Activated CD4-positive, alpha-beta T cell treated with anti-CD3 and anti-CD28 coated beads, Interleukin-2, amount 50 U/mL, for 16 hours (primary cell): Measurements from ENCODE around the gene KLHL3.

Experiments used
- DNase-seq: peaks from one replicate; pipeline ENCODE4 v3.0.0-alpha.2; 2020

KLHL3 gene

GRCh38 chr5:137706841-137707240, 29.0 kb downstream of the KLHL3 start:
- no peak for DNase-seq

GRCh38 chr5:137705106-137705505, 30.8 kb downstream of the KLHL3 start:
- DNase-seq, result no peak

- DNase-seq, result no peak
Observed at GRCh38 chr5:137703565-137703964, 32.3 kb downstream of the KLHL3 start.

- no peak for DNase-seq
Observed at GRCh38 chr5:137700282-137700680, 35.6 kb downstream of the KLHL3 start.

- no peak for DNase-seq
Observed at GRCh38 chr5:137699336-137700281, 36.3 kb downstream of the KLHL3 start.

- DNase-seq, result peak; percentile 53
Observed at GRCh38 chr5:137696481-137696880, 39.4 kb downstream of the KLHL3 start.

GRCh38 chr5:137695651-137696428, 40.0 kb downstream of the KLHL3 start:
- peak; percentile 16 for DNase-seq

GRCh38 chr5:137693951-137694721, 41.8 kb downstream of the KLHL3 start:
- no peak for DNase-seq

- no peak for DNase-seq
Observed at GRCh38 chr5:137693307-137693950, 42.5 kb downstream of the KLHL3 start.

- DNase-seq, result no peak
Observed at GRCh38 chr5:137689306-137689705, 46.6 kb downstream of the KLHL3 start.

- DNase-seq, result no peak
Observed at GRCh38 chr5:137688210-137688840, 47.6 kb downstream of the KLHL3 start.

GRCh38 chr5:137684761-137685160, 51.1 kb downstream of the KLHL3 start:
- no peak for DNase-seq

- DNase-seq, result no peak
Observed at GRCh38 chr5:137681191-137681590, 54.7 kb downstream of the KLHL3 start.

GRCh38 chr5:137679910-137680309, 56.0 kb downstream of the KLHL3 start:
- DNase-seq, result no peak

GRCh38 chr5:137679195-137679594, 56.7 kb downstream of the KLHL3 start:
- DNase-seq, result no peak

- DNase-seq, result no peak
Observed at GRCh38 chr5:137672881-137673280, 63.0 kb downstream of the KLHL3 start.

- no peak for DNase-seq
Observed at GRCh38 chr5:137672001-137672400, 63.9 kb downstream of the KLHL3 start.

GRCh38 chr5:137669811-137670210, 66.1 kb downstream of the KLHL3 start:
- DNase-seq, result no peak

GRCh38 chr5:137668637-137669036, 67.3 kb downstream of the KLHL3 start:
- no peak for DNase-seq

GRCh38 chr5:137667341-137667740, 68.5 kb downstream of the KLHL3 start:
- DNase-seq, result no peak

GRCh38 chr5:137666901-137667300, 69.0 kb downstream of the KLHL3 start:
- DNase-seq, result no peak

GRCh38 chr5:137666461-137666850, 69.4 kb downstream of the KLHL3 start:
- no peak for DNase-seq
